Measurements from ENCODE around the gene TSKS. TPM values are rescaled to one million over a fixed set of nuclear protein-coding genes. Genes with fewer than 3 reads are reported as not detected.

The TSKS gene
- total and polyA plus RNA-seq, 2 donors (not counting 3 experiments of a cell fraction or from before 2014, with no cell fraction given) = 0.03 TPM; not detected in 1

DNA sequence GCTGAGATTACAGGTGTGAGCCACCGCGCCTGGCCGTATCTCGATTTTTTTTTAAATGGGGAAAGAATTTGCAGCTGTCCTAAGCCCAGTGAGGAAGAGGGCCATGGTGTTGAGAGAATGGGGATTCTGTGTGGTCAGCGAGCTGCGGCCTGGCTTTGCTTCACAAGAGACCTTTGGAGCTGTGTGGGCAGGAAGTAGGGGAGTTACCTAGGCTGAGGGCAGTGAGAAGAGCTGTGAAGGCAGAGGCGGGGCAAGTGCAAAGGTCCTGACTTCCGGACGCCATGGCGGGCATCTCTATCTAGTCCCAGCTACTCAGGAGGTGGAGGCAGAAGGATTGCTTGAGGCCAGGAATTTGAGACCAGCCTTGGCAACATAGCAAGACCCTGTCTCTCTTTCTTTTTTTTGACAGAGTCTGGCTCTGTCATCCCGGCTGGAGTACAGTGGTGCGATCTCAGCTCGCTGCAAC, 8.6 kb upstream of the TSKS start:
- Histone ChIP-seq H3K9me1 (replicated peaks; ENCODE audit: control insufficient read depth, extremely low read depth, insufficient read depth, low read length) (no peaks in the 10 kb centered on the region), H3K9ac (replicated peaks; ENCODE audit: extremely low read depth, insufficient read depth, low read length) (no peak overlapping the region), H3K36me3 (ENCODE audit: control insufficient read depth in 2 of 2, extremely low read depth in 1 of 2, insufficient read depth in 2 of 2, low read length in 2 of 2) (peaks cover 0 to 6% of the 10 kb centered on the region in 2 experiments), H3K9me3 (replicated peaks; ENCODE audit: control insufficient read depth, insufficient read depth, low read length) (no peaks in the 10 kb centered on the region), H2AFZ (ENCODE audit: low read depth, low read length) (no peak overlapping the region), H3K4me3 (replicated peaks in 1 of 3; ENCODE audit: insufficient read depth in 1 of 3, low read depth in 1 of 3, low read length in 3 of 3) (no peak overlapping the region), H3K27me3 (ENCODE audit: control insufficient read depth in 2 of 2, insufficient read depth in 2 of 2, low read length in 2 of 2) (no peaks in the 10 kb centered on the region), H3K27ac (ENCODE audit: insufficient read depth, low read depth, low read length) (no peak overlapping the region), H3K79me2 (ENCODE audit: control insufficient read depth, insufficient read depth, low read length) (peaks cover 52% of the 10 kb centered on the region), H3K4me1 (ENCODE audit: control insufficient read depth, extremely low read depth, insufficient read depth, low read length) (peaks cover 12% of the 10 kb centered on the region), H4K20me1 (replicated peaks; ENCODE audit: control insufficient read depth, extremely low read depth, insufficient read depth, low read length) (no peaks in the 10 kb centered on the region), H3K4me2 (ENCODE audit: insufficient read depth, low read length) (no peak overlapping the region)
- no TSS peak for BruUV-seq (replicated peaks)
- POLR2A ChIA-PET = no interaction called here
- no peak for TF ChIP-seq EZH2 (IDR thresholded peaks at IDR 0.05; ENCODE audit: borderline replicate concordance, low read depth, low read length, severe bottlenecking)
- TF ChIP-seq FOS (IDR thresholded peaks at IDR 0.05; ENCODE audit: borderline replicate concordance, insufficient read depth, low read length) = no peak
- no peak for TF ChIP-seq MAX (IDR thresholded peaks at IDR 0.05; ENCODE audit: insufficient read depth, insufficient read length)
- no peak for TF ChIP-seq CTCF (IDR thresholded peaks at IDR 0.05; ENCODE audit: extremely low read depth in 1 of 2, insufficient read depth in 1 of 2, low read depth in 1 of 2, low read length in 2 of 2)
- TF ChIP-seq JUN (IDR thresholded peaks at IDR 0.05; ENCODE audit: borderline replicate concordance, insufficient read depth, insufficient read length, low read depth) = no peak
- no peak for TF ChIP-seq POLR2AphosphoS5 (IDR thresholded peaks at IDR 0.05; ENCODE audit: insufficient read depth, low read depth, low read length)
- dilution Hi-C loops (cut with MboI; ENCODE audit: extremely low pct_ligation_motif_present, low sequenced_read_pairs) = no loop called here
- intact Hi-C loops (cut with micrococcal nuclease) = no loop called here
- CTCF ChIA-PET = interaction anchor here (1.0 kb wide), 1 partner anchor 16 kb away, joined by 3 read pairs; no protein-coding TSS in a partner anchor
- DNase-seq (ENCODE audit: low read depth, low spot score) (no peak), FAIRE-seq (no peak)

All from endothelial cell of umbilical vein (primary cell).